HG03378 (cell line): Measurements from ENCODE around the gene KRT33A.
"Not testable (repeated sequence)": the region's sequence is repeated elsewhere in the genome, so short reads cannot be mapped to it uniquely, and the experiment has no call there.

Experiments
- ATAC-seq: cut with Tn5 transposase; IDR thresholded peaks from one replicate; pipeline ENCODE4 v1.9.1; 2021; ENCODE audit warnings: mild to moderate bottlenecking, moderate library complexity; ENCODE audit not compliant: unreplicated experiment

KRT33A gene

DNA sequence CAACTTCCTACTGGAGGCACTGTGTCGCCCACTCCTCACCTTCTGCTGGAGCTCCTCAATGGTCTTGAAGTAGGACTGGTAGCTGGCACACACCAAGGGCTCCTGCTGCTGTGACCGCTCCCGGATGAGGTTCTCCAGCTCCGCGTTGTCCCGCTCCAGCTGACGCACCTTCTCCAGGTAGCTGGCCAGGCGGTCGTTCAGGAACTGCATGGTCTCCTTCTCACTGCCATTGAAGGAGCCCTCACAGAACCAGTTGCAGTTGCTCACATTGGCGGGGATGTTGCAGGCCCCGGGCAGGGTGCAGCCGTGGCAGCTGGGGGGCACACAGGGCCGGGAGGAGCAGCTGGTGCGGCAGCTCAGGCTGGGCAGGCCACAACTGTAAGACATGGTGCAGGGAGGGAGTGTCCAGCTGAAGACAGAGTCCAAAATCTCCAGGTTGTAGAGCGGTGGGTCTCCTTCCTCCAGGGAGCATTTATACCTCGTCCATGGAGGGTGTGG lies at the start of gene KRT33A:
Gene KRT33A, minus strand, starts transcription at position 448 of the 498 bp plus-strand sequence. Its CDS starts 61 bp downstream, at position 387.
- ATAC-seq: not testable (repeated sequence)

- no peak for ATAC-seq
Observed at GRCh38 chr17:41396996-41397660, 46.5 kb upstream of the KRT33A start, which contains the start of gene KRT31. Gene KRT31 (minus strand): TSS chr17:41397608. CDS start chr17:41397539, 69 bp downstream.

- ATAC-seq: no peak
Observed at GRCh38 chr17:41396340-41396739, 45.7 kb upstream of the KRT33A start.

DNA sequence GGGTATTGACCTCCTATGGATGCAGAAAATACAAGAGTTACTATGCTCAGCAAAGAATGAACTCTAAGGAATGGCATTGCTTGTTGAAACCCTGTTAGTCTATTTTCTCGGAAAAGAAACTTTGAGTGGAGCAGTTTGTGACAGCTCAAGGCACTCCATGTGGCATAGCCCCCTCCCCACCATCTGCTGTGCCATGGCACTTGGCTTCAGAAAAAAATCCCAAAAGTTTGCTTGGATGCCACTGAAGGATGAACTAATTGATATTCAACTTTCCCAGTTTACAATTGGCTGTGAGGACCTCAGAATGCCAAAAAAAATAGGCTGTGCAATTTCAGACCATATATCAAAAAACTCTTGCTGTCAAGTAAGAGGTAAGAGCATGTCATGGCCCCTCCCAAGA lies 45.0 kb upstream of the KRT33A start:
- ATAC-seq: no peak

GRCh38 chr17:41395044-41395443 lies 44.4 kb upstream of the KRT33A start:
- ATAC-seq: not testable (repeated sequence)

DNA sequence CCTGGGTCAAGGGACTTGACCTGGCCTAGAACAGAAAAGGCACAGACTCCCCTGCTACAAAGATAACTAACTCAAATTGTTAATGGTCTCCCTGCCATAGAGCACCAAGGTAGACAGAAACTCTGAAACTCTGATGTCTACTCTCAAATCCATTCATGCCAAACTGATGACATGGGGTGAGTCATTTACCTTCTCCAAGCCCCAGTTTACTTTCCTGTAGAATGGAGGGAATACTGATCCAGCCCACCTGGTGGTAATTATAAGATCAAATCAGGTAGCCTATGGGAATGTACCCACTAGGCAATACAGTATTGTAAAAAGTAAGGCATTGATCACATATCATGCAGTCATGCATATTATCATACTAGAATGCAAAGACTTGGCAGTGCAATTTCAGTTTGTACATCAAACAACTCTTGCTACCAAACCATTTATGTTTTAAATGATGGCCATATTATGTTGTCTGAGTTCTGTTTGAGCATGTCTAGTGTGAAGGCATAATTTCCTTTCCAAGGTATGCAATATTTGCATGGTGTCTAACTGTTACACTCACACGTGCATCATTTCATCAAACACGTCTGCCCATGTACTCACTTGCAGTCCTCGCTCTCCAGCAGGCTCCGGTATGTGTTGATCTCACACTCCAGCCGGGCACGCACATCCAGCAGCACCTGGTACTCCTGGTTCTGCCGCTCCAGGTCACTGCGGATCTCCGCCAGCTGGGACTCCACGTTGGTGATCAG lies 43.8 kb upstream of the KRT33A start:
- ATAC-seq: no peak

GRCh38 chr17:41393826-41394225 lies 43.2 kb upstream of the KRT33A start:
- ATAC-seq: no peak

DNA sequence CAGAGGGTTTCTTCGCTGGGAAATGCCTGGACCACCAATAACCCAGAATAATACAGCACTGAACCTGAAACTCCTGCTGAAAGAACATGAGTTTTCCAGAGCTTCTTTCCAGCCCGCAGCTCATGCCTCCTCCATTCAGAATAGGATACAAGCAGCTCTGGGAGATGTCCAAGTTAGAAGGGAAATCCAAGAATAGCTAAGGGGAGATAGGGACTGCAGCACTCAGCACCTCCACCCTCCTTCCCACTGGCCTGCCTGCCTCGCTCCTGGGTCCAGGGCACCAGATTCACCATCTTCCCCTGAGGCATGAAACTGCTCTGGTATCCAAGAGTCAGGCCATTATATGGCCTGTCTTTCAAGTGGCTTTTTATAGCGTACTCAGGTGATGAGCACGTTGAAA lies 42.7 kb upstream of the KRT33A start:
- no peak for ATAC-seq

- no peak for ATAC-seq
Observed at GRCh38 chr17:41392278-41392677, 41.6 kb upstream of the KRT33A start.

DNA sequence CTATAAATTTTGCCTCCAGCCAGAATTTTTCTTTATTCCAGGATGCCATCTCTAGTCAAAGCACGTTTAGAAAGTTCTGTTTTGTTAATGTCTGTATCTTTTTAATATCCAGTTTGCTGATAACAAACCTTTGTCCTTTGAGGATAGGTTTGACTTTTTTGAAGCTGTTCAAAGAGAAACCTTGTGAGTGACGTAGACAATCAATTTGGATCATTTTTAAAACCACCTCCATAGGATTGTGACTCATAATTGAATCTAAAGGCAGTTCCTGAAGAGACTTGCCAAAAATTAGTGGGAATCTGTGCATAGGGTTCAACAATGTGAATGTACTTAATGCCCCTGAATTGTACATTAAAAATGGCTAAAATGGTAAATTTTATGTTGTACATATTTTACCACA lies 40.9 kb upstream of the KRT33A start:
- ATAC-seq: no peak

GRCh38 chr17:41390411-41390938 lies 39.8 kb upstream of the KRT33A start:
- no peak for ATAC-seq

GRCh38 chr17:41387670-41388069 lies 37.0 kb upstream of the KRT33A start:
- no peak for ATAC-seq

DNA sequence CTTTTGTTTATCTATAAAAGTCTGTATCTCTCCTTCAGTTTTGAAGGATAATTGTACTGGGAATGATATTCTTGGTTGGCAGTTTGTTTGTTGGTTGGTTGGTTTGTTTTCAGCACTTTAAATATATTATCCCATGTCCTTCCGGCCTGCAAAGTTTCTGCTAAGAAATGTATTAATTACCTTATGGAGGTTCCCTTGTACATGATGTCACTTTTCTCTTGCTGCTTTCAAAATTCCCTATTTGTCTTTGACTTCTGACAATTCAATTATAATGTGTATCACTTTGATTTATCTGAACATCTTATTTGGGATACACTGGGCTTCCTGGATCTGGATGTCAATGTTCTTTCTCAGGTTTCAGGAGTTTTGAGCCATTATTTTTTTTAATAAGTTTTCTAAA lies 35.6 kb upstream of the KRT33A start:
- no peak for ATAC-seq

DNA sequence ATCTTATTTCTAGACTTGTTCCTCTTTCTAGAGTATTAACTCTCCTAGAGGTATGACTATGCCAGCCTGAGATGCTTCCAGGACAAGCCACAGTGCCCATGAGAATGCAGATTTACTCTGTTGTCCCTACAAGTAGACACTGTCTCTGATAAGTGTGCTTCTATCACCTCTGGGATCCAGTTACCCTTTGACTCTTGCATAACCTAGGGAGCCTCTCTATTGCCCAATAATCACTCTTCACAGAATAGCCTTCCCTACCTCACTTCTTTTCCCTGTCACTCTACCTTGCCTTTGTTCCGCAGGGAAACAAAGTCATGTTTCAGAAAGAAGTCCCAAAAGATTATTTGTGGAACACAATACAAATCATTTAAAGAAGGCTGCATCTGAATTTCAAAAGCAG lies 33.1 kb upstream of the KRT33A start:
- no peak for ATAC-seq

GRCh38 chr17:41382394-41382793 lies 31.8 kb upstream of the KRT33A start:
- ATAC-seq: no peak

- not testable (repeated sequence) for ATAC-seq
Observed at GRCh38 chr17:41381943-41382342, 31.3 kb upstream of the KRT33A start, which contains the start of gene KRT34. Gene KRT34 (minus strand): TSS chr17:41382306. CDS start chr17:41382246, 60 bp downstream.

DNA sequence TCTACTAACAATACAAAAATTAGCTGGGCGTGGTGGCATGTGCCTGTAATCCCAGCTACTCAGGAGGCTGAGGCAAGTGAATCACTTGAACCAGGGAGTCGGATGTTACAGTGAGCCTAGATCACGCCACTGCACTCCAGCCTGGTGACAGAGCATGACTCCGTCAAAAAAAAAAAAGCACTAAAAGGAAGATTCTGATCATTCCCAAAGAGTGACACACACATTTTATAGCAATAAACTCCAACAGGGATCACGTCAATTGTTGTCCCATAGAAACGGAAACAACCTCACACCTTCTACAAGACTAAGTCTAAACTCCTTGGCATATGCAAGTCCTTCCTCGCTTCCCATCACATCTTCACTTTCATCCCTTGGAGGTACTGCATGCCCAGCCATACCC lies 29.5 kb upstream of the KRT33A start:
- not testable (repeated sequence) for ATAC-seq

DNA sequence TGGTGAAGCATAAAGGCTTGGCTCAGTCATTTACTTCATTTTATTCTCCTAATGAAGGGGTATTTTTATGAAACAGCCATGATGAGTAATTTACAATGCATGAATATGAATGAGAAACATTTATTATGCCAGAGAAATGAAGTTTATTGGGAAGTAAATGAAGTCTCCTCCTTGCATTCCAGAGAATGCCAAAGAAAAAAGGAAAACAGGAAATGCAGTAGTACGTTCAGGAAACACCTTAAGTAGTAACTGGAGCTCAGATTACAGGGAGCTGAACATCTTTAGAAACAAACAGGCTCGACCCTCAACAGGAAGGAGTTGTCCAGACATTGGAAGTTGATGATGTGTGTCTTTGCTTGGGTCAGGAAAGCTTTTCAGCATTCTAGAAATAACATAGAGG lies 26.9 kb upstream of the KRT33A start:
- ATAC-seq: no peak

DNA sequence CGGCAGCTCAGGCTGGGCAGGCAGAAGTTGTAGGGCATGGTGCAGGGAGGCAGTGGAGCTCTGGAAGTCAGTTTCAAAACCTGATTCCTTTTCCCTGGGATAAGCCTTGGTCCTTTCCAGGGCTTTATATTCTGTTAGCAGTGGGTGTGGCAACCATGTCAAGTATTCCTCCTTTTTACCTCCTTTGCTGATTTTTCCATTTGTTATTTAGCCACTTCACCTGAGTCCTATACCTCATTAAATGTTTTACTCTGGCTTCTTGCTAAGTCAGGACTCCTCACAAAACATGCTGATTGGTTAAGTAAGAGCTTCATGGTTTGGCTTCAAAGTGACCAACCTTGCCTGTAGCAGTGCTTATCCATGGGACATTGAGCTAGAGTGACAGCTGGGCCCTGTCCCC lies 19.1 kb upstream of the KRT33A start, which contains the start of gene KRT33B:
Gene KRT33B, minus strand, starts transcription at position 101 of the 400 bp plus-strand sequence. Its CDS starts 63 bp downstream, at position 38.
- no peak for ATAC-seq

DNA sequence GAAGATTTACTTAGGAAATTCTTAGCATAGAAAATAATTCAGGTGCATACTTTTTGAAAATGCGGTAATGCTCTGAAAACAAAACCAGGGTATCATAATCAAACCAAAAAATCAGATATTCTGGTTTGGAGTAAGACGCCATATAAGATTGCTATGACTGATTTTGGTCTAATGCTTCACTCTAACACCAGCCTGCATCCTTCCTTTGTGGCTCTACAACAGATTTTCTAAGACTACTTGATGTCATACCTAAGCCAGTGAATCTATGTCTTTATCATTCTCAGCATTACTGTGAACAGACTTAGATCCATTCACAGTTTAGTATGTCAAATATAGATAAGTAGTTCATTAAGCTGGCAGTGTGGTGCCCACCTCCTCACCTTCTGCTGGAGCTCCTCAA lies 18.4 kb upstream of the KRT33A start:
- no peak for ATAC-seq

DNA sequence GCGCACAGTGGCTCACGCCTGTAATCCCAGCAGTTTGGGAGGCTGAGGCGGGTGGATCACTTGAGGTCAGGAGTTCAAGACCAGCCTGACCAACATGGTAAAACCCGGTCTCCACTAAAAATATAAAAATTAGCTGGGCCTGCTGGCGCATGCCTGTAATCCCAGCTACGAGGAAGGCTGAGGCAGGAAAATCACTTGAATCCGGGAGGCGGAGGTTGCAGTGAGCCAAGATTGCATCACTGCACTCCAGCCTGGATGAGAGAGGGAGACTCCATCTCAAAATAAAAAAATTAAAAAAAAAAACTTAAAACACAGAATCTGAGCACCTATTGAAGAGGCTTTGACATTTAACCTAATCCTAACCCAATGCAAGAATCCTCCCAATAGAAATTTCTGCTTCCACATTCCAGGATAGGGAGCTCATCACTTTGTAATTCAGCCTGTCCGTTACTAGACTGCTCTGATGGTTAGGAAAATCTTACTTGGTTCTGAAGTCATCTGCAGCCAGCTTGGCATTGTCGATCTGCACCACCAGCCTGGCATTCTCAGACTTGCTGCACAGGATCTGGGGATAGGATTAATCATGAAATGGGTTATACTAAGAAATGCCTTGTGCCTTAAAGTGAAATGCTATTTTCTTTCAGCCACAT lies 16.9 kb upstream of the KRT33A start:
- no peak for ATAC-seq
